A549 (cell line): ENCODE data around the gene WIF1. TPM values are rescaled to one million over a fixed set of nuclear protein-coding genes. Genes with fewer than 3 reads are reported as not detected.

Source experiments
- ATAC-seq, 2 experiments: fragments of 200-7000 bp in 1 of 2; fragments of >200 bp in 1 of 2; cut with Nextera tagmentation in 1 of 2; cut with Tn5 transposase in 1 of 2; 3 replicates each; pipeline versions ENCODE4 v1.8.0 to v1.9.1; 2018 to 2020; ENCODE audit warnings: mild to moderate bottlenecking in 1 of 2, moderate library complexity in 1 of 2
- CTCF ChIA-PET: fragments of 300-600 bp; sonication (Branson Sonifier 250); formaldehyde crosslinking; extraction: SDS; loops from one replicate; lab custom pipeline; 2021; ENCODE audit warnings: antibody characterized with exemption, inconsistent platforms; lab: Yijun Ruan, JAX
- POLR2A ChIA-PET: fragments of 350-600 bp; formaldehyde crosslinking; extraction: SDS; loops from one replicate; lab custom pipeline; 2021; ENCODE audit warnings: antibody characterized with exemption, inconsistent platforms; lab: Yijun Ruan, JAX
- DNase-seq, 2 experiments: peaks; one replicate each; pipeline versions ENCODE4 v3.0.0 to v3.0.0-alpha.2; 2011 to 2016; ENCODE audit warnings: low read depth in 1 of 2, low spot score in 1 of 2
- FAIRE-seq: peaks from 2 replicates; lab custom pipeline; 2011; peaks lifted over from hg19 to GRCh38; lab: Jason Lieb, UNC
- H3K27ac ChIP-seq, 2 experiments: fragments of >200 bp; sonication (Bioruptor Twin); formaldehyde crosslinking; 3 replicates each; pipeline ENCODE4 v1.5.1; 2016 to 2017
- H3K4me1 ChIP-seq: fragments of >200 bp; sonication (Bioruptor Twin); formaldehyde crosslinking; 3 replicates; pipeline ENCODE4 v1.6.1; 2016
- H3K4me2 ChIP-seq: fragments of >200 bp; sonication (Bioruptor Twin); formaldehyde crosslinking; 3 replicates; pipeline ENCODE4 v1.6.1; 2016
- H3K4me3 ChIP-seq: fragments of >200 bp; sonication (Bioruptor Twin); formaldehyde crosslinking; 3 replicates; pipeline ENCODE4 v1.5.1; 2016
- H3K9me3 ChIP-seq: fragments of >200 bp; sonication (Bioruptor Twin); formaldehyde crosslinking; 3 replicates; pipeline ENCODE4 v1.6.1; 2016
- CBX2 ChIP-seq: fragments of 200-600 bp; sonication (generic); IDR thresholded peaks from 2 replicates; pipeline ENCODE4 v1.6.1; 2016; ENCODE audit warnings: low read depth, mild to moderate bottlenecking, borderline replicate concordance
- CBX8 ChIP-seq: fragments of 200-600 bp; sonication (generic); IDR thresholded peaks from 2 replicates; pipeline ENCODE4 v1.6.1; 2016
- ELK1 ChIP-seq: fragments of 150-350 bp; IDR thresholded peaks from 2 replicates; pipeline ENCODE4 v1.6.1; 2014; ENCODE audit warnings: low read depth, mild to moderate bottlenecking, low read length
- FOSB ChIP-seq: fragments of 250-450 bp; sonication (Bioruptor Pico); IDR thresholded peaks from 2 replicates; pipeline ENCODE4 v1.5.0; 2020; ENCODE audit warnings: mild to moderate bottlenecking, moderate library complexity
- FOXS1 ChIP-seq: fragments of 250-450 bp; sonication (Bioruptor Pico); IDR thresholded peaks from 2 replicates; pipeline ENCODE4 v1.5.0; 2020; ENCODE audit warnings: mild to moderate bottlenecking, moderate library complexity
- GATA3 ChIP-seq: IDR thresholded peaks from 2 replicates; pipeline ENCODE4 v1.6.1; 2012; ENCODE audit warnings: borderline replicate concordance
- HOXA7 ChIP-seq: fragments of 250-450 bp; sonication (Bioruptor Pico); IDR thresholded peaks from 2 replicates; pipeline ENCODE4 v1.5.0; 2020; ENCODE audit warnings: mild to moderate bottlenecking, moderate library complexity
- HOXB13 ChIP-seq: fragments of 250-450 bp; sonication (Bioruptor Pico); IDR thresholded peaks from 2 replicates; pipeline ENCODE4 v1.5.0; 2020; ENCODE audit warnings: low read depth, mild to moderate bottlenecking, moderate library complexity
- KDM1A ChIP-seq: fragments of 200-600 bp; sonication (generic); IDR thresholded peaks from 2 replicates; pipeline ENCODE4 v1.6.1; 2016; ENCODE audit warnings: low read depth, mild to moderate bottlenecking
- MAZ ChIP-seq: fragments of 150-350 bp; IDR thresholded peaks from 2 replicates; pipeline ENCODE4 v1.6.1; 2014; ENCODE audit warnings: antibody characterized with exemption, low read depth, low read length, borderline replicate concordance
- MYC ChIP-seq: IDR thresholded peaks from 2 replicates; pipeline ENCODE4 v1.6.1; 2012; ENCODE audit warnings: mild to moderate bottlenecking, inconsistent platforms, low read length, improper control_type of control experiment, borderline replicate concordance
- NFE2L2 ChIP-seq: fragments of 150-350 bp; conservative IDR thresholded peaks from 2 replicates; pipeline ENCODE4 v1.6.1; 2014; ENCODE audit warnings: low read length
- REST ChIP-seq: fragments of 200-600 bp; sonication (generic); IDR thresholded peaks from 2 replicates; pipeline ENCODE4 v1.6.1; 2016; ENCODE audit warnings: antibody characterized with exemption, mild to moderate bottlenecking, moderate library complexity
- RFX5 ChIP-seq: fragments of 450-650 bp; IDR thresholded peaks from 2 replicates; pipeline ENCODE4 v1.7.1; 2014; ENCODE audit warnings: antibody characterized with exemption, mild to moderate bottlenecking, moderate library complexity
- SMC3 ChIP-seq: fragments of >200 bp; sonication (Bioruptor Twin); formaldehyde crosslinking; IDR thresholded peaks from 3 replicates; pipeline ENCODE4 v1.6.1; 2018; ENCODE audit warnings: inconsistent platforms
- TFCP2L1 ChIP-seq: fragments of 250-450 bp; sonication (Bioruptor Pico); IDR thresholded peaks from 2 replicates; pipeline ENCODE4 v1.5.0; 2021; ENCODE audit warnings: mild to moderate bottlenecking
- USF2 ChIP-seq: fragments of 450-650 bp; IDR thresholded peaks from 2 replicates; pipeline ENCODE4 v1.6.1; 2014; ENCODE audit warnings: antibody characterized with exemption
- ZFP36 ChIP-seq: fragments of 450-650 bp; IDR thresholded peaks from 2 replicates; pipeline ENCODE4 v1.6.1; 2014; ENCODE audit warnings: borderline replicate concordance; ENCODE audit not compliant: partially characterized antibody
- ZSCAN20 ChIP-seq: fragments of 250-450 bp; sonication (Bioruptor Pico); IDR thresholded peaks from 2 replicates; pipeline ENCODE4 v1.8.0; 2022; ENCODE audit warnings: mild to moderate bottlenecking, moderate library complexity
- whole genome bisulfite sequencing: methylation state at CpG from one replicate; pipeline ENCODE4 v1.1.6; 2017; ENCODE audit errors: missing lambda C conversion rate; 5-methylcytosine and 5-hydroxymethylcytosine counted together
- polyA plus RNA-seq, 4 experiments: library from polyadenylated mRNA; depleted of rRNA in 3 of 4; stranded (reverse); fragments of >200 nt; fragmentation: RNase III in 1 of 4; extraction: RNeasy Plus Mini Kit Qiagen cat#74134 plus additional on column Dnase treatment in 1 of 4; gene quantifications; 2 replicates in 3 of 4; 3 replicates in 1 of 4; pipeline ENCODE4 v1.2.3, GENCODE V29; 2011 to 2017

The WIF1 gene
- polyA plus RNA-seq, 2 of the 4 experiments (the other 2 are of a cell fraction), result not detected

GRCh38 chr12:65014504-65015271 is 106.4 kb downstream of the WIF1 start:
- FAIRE-seq, result no peak
- TF ChIP-seq SMC3, result no peak
- no peak for TF ChIP-seq GATA3
- no peak for TF ChIP-seq MYC

GRCh38 chr12:65010437-65010836 is 110.7 kb downstream of the WIF1 start:
- Histone ChIP-seq H3K9me3 (no peaks in the 10 kb centered on the region), H3K4me3 (no peak overlapping the region), H3K4me1 (no peaks in the 10 kb centered on the region), H3K27ac (no peak overlapping the region), H3K4me2 (no peak overlapping the region)
- no peak for DNase-seq
- TF ChIP-seq CBX2 (no peak), HOXB13 (CRISPR knock-in tag) (no peak), REST (no peak), ZSCAN20 (no peak), MAZ (no peak), ELK1 (no peak), FOSB (no peak), KDM1A (no peak), HOXA7 (no peak), TFCP2L1 (CRISPR knock-in tag) (no peak), FOXS1 (CRISPR knock-in tag) (no peak), NFE2L2 (no peak), CBX8 (no peak), USF2 (no peak), ZFP36 (no peak), RFX5 (no peak)
- WGBS, result 40% methylated on average over 2 of the region's 2 CpGs
- no peak for ATAC-seq
- CTCF ChIA-PET, result interaction anchor here (0.6 kb wide), 1 partner anchor 45 kb away, joined by 3 read pairs; no protein-coding TSS in a partner anchor
- POLR2A ChIA-PET, result no interaction called here
- no peak for FAIRE-seq

More at GRCh38 chr12:65014504-65015271, 106.4 kb downstream of the WIF1 start:
- CTCF ChIA-PET, result interaction anchor here (0.6 to 1.5 kb wide), 3 partner anchors 18 to 1588 kb away, joined by 3 read pairs; no protein-coding TSS in a partner anchor
- no peaks in the 10 kb centered on the region for H3K9me3 ChIP-seq
- no peak for ATAC-seq
- no peaks in the 10 kb centered on the region for H3K4me1 ChIP-seq
- no peak for DNase-seq
- H3K27ac ChIP-seq, result no peak overlapping the region
- POLR2A ChIA-PET, result no interaction called here
- H3K4me3 ChIP-seq, result no peak overlapping the region
- WGBS, result 24% methylated on average over 9 of the region's 9 CpGs
- no peak overlapping the region for H3K4me2 ChIP-seq
